ENCODE measurements around the gene EPB41L3.

EPB41L3 gene

GRCh38 chr18:5456577-5457461 is 87.0 kb downstream of the EPB41L3 start:
- no peak for DNase-seq (ENCODE audit: low read depth in 2 of 3, low spot score in 1 of 3)

GRCh38 chr18:5455674-5456073 is 88.1 kb downstream of the EPB41L3 start:
- no peak for DNase-seq (ENCODE audit: low read depth in 2 of 3, low spot score in 1 of 3)

GRCh38 chr18:5452943-5453443 is 90.8 kb downstream of the EPB41L3 start:
- DNase-seq (ENCODE audit: low read depth in 2 of 3, low spot score in 1 of 3): no peak

- DNase-seq (ENCODE audit: low read depth in 2 of 3, low spot score in 1 of 3): no peak
These were observed 91.9 kb downstream of the EPB41L3 start for GRCh38 chr18:5451871-5452270.

- no peak for DNase-seq (ENCODE audit: low read depth in 2 of 3, low spot score in 1 of 3)
These were observed 92.6 kb downstream of the EPB41L3 start for GRCh38 chr18:5451150-5451549.

- no peak for DNase-seq (ENCODE audit: low read depth in 2 of 3, low spot score in 1 of 3)
These were observed 93.8 kb downstream of the EPB41L3 start for GRCh38 chr18:5449858-5450509.

- no peak for DNase-seq (ENCODE audit: low read depth in 2 of 3, low spot score in 1 of 3)
These were observed 96.4 kb downstream of the EPB41L3 start for GRCh38 chr18:5447442-5447841.

- DNase-seq (ENCODE audit: low read depth in 2 of 3, low spot score in 1 of 3): no peak
These were observed 99.0 kb downstream of the EPB41L3 start for GRCh38 chr18:5444847-5445246.

GRCh38 chr18:5444269-5444668 is 99.5 kb downstream of the EPB41L3 start:
- DNase-seq (ENCODE audit: low read depth in 2 of 3, low spot score in 1 of 3): no peak

GRCh38 chr18:5439986-5440696 is 103.7 kb downstream of the EPB41L3 start:
- DNase-seq (ENCODE audit: low read depth in 2 of 3, low spot score in 1 of 3): no peak

- no peak for DNase-seq (ENCODE audit: low read depth in 2 of 3, low spot score in 1 of 3)
These were observed 109.4 kb downstream of the EPB41L3 start for GRCh38 chr18:5434425-5434824.

- no peak for DNase-seq (ENCODE audit: low read depth in 2 of 3, low spot score in 1 of 3)
These were observed 111.8 kb downstream of the EPB41L3 start for GRCh38 chr18:5431836-5432575.

GRCh38 chr18:5430131-5430530 is 113.7 kb downstream of the EPB41L3 start:
- no peak for DNase-seq (ENCODE audit: low read depth in 2 of 3, low spot score in 1 of 3)

- DNase-seq (ENCODE audit: low read depth in 2 of 3, low spot score in 1 of 3): no peak
These were observed 114.1 kb downstream of the EPB41L3 start for GRCh38 chr18:5429681-5430080.

- no peak for DNase-seq (ENCODE audit: low read depth in 2 of 3, low spot score in 1 of 3)
These were observed 118.1 kb downstream of the EPB41L3 start for GRCh38 chr18:5425721-5426120.

- no peak for DNase-seq (ENCODE audit: low read depth in 2 of 3, low spot score in 1 of 3)
These were observed 118.7 kb downstream of the EPB41L3 start for GRCh38 chr18:5424903-5425664.

GRCh38 chr18:5422626-5423025 is 121.2 kb downstream of the EPB41L3 start:
- no peak for DNase-seq (ENCODE audit: low read depth in 2 of 3, low spot score in 1 of 3)

- DNase-seq (ENCODE audit: low read depth in 2 of 3, low spot score in 1 of 3): no peak
These were observed 121.8 kb downstream of the EPB41L3 start for GRCh38 chr18:5421981-5422380.

- no peak for DNase-seq (ENCODE audit: low read depth in 2 of 3, low spot score in 1 of 3)
These were observed 122.9 kb downstream of the EPB41L3 start for GRCh38 chr18:5420906-5421305.

GRCh38 chr18:5419601-5420000 is 124.2 kb downstream of the EPB41L3 start:
- DNase-seq (ENCODE audit: low read depth in 2 of 3, low spot score in 1 of 3): no peak
